HL-60/S4 treated with phorbol 12-myristate 13-acetate at 8.2 ng/mL for 4 days and 3 days (cell line): ENCODE results near the gene MSN.
"Not testable (repeated sequence)": the region's sequence is repeated elsewhere in the genome, so short reads cannot be mapped to it uniquely, and the experiment has no call there.

Experiments used
- in situ Hi-C: fragments of 300-500 bp; cut with MboI; formaldehyde crosslinking; loops from 2 replicates; pipeline ENCODE4 v1.15.0; 2022; ENCODE audit warnings: low sequenced_read_pairs

MSN gene

GRCh38 chrX:65707151-65707550 is 39.7 kb downstream of the MSN start:
- in situ Hi-C loops: loop anchor here (25.0 kb wide), 1 partner anchor 120 kb away; no protein-coding TSS in a partner anchor

DNA sequence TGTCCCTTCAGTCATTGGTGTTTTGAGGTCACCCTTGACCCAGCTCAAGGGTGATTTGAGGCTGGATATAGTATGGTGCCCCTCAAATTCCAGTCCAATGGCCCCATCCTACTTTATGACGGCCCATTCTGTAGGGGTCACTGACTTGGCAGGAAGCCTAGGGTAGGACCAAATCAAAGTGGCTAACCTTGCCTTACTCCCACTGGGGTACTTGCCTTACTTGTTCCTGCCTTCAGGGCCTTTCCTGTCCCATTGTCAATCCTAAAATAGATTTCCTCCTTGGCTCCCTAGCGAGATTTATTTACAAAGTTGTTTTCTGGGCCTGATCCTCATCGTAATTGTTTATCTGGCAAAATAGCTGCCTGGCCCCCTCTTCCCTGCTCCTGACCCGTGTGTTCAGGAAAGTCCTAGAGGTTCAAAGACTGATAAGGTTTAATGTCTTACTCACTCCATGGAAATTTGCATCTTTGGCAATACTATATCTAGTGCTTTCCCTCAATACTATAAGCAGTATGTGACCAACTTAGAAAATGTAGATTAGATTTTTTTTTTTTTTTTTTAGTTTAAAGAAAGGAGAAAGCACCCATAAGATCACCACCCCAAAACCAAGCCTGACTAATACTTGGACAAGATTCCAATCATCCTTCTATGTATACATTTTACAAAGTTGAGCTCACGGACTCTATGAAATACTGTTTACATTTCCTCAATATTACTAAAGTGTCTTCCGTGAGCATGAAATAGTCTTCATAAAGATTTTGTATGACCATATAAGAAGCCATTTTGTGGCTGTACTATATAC is 44.8 kb downstream of the MSN start:
- in situ Hi-C loops: loop anchor here (25.0 kb wide), 1 partner anchor 125 kb away; no protein-coding TSS in a partner anchor

DNA sequence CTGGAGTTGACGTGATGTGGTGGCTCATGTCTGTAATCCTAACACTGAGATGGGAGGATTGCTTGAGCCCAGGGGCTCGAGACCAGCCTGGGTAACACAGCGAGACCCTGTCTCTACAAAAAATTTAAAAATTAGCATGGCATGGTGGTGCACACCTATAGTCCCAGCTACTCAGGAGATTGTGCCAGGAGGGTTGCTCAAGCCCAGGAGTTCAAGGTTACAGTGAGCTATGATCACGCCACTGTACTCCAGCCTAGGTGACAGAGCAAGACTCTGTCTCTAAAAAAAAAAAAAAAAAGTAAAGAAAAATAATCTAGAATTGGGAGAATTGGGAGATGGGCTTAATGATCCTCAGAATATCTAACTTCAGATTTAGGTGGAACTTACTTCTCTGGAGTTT is 51.1 kb downstream of the MSN start:
- in situ Hi-C loops: loop anchor here (25.0 kb wide), 1 partner anchor 131 kb away; no protein-coding TSS in a partner anchor

GRCh38 chrX:65720381-65720964 is 53.0 kb downstream of the MSN start:
- in situ Hi-C loops: loop anchor here (25.0 kb wide), 1 partner anchor 133 kb away; no protein-coding TSS in a partner anchor

- in situ Hi-C loops: loop anchor here (25.0 kb wide), 1 partner anchor 136 kb away; no protein-coding TSS in a partner anchor
These were observed 56.3 kb downstream of the MSN start for GRCh38 chrX:65723706-65724105.

DNA sequence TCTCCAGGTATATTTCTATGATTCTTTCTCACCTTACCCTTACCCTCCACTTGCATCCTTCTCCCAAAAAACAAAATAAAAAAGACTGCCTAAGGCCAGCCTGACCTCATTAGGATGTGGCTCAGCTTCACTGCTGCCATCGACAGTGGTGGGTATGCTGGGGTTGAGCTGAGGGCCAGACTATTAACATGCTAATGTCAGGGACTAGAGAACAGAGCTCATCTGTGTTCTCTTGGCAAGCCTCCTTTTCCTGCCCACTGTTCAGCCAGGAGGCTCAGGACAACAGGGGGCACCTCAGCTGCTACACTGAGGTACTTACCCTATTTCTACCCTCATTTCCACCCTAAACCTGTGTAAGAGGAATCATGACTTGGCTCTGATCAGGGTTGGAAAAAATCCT is 59.3 kb downstream of the MSN start:
- in situ Hi-C loops: no loop called here

DNA sequence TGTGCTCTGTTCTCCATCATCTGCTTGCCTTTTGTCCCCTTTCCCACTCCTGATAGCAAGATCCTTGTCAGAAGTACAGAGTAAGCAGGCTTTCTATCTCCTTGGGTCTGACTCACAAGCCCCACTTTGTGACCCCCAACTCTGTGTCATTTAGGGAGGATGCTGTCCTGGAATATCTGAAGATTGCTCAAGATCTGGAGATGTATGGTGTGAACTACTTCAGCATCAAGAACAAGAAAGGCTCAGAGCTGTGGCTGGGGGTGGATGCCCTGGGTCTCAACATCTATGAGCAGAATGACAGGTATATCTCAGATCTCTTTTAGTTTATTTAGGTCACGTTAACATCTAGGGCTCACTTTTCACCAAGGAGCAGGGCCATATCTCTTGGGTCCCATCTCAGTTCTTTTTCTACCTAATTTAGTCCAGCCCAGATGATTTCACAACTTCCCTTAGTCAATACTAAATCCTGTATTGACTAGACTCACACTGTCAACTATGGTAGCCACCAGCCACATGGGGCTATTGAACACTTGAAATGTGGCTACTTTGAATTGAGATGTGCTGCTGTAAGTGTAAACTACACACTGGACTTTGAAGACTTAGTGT is 64.3 kb downstream of the MSN start:
- in situ Hi-C loops: no loop called here

DNA sequence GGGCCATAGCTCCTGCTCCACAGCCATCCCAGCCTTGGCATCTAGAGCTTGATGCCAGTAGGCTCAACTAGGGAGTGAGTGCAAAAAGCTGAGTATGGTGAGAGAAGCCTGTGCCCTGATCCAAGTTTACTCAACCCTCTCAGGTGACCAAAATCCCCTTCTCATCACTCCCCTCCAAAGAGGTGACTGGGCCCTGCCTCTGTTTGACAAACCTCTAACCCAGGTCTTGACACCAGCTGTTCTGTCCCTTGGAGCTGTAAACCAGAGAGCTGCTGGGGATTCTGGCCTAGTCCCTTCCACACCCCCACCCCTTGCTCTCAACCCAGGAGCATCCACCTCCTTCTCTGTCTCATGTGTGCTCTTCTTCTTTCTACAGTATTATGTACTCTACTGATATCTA is 73.5 kb downstream of the MSN start:
- in situ Hi-C loops: no loop called here

DNA sequence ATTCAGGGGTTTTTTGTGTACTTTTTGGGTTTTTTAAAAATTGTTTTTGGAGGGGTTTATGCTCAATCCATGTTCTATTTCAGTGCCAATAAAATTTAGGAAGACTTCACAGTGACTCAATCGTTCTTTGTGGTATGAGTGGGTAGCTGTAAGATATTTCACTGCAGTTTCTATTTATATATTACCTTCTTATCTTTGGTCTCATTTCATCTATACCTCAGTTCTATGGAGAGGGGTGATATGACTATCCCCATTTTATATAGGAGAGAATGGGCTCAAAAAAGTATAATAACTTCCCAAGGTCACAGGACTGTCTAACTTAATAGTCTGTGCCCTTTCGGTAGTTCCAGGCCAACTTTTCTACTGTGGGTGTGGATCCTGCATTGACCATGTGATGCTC is 74.4 kb downstream of the MSN start:
- in situ Hi-C loops: no loop called here

- in situ Hi-C loops: no loop called here
These were observed 77.5 kb downstream of the MSN start for GRCh38 chrX:65744965-65745364.

- in situ Hi-C loops: no loop called here
These were observed 78.0 kb downstream of the MSN start for GRCh38 chrX:65745427-65745826.

DNA sequence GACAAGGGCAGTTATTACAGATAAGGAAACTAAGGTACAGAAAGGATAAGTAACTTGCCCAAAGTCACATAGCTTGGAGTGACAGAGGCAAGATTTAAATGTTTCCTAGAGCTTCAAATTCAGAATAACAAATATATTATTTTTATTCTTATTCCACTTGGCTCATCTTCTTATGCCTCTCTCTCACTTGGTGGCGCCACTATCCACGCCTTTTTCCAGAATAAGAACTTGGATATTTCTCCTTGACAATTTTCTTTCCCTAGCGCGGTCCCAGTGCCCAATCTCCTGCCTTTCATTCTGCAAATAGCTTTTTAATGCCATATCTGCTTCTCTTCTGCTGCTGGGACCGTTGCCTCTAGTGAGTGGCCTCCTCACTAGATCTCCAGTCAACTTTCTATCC is 78.5 kb downstream of the MSN start:
- in situ Hi-C loops: no loop called here

DNA sequence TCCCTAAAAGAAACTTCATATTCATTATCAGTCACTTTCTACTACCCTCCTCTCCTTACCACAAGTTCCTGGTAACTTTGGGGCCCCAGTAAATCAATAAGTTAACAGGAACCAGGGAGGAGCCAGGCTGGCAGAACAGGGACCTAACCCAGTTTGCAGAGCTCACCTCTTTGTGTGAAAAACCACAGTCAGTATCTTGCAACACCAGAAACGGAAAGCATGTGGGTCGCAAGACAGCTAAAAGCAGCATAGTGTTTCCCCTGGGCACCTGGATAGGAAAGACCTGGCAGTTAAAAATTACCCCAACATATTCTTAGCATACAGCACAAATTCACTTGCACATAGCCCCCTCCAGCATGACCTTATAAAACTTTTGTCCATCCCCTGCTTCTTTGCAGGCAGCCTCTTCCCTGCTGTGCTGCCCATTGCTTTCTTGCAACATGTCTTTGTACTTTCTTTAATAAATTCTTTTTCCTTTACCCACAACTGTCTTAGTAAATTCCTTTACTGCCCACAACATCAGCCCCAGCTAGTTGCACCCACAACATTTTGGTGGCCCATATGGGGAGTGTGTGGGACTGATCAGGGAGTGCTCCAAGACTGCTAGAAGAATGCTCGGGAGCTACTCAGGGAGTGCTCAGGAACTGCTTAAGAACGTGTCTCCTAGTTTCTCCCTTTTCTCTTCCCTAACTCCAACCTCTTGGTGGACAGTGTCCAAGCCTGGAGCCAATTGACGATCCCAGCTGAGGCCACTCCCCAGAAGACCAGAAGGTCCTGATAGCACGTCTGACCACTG is 83.4 kb downstream of the MSN start:
- in situ Hi-C loops: no loop called here

- in situ Hi-C loops: no loop called here
These were observed 84.1 kb downstream of the MSN start for GRCh38 chrX:65751519-65751918.

DNA sequence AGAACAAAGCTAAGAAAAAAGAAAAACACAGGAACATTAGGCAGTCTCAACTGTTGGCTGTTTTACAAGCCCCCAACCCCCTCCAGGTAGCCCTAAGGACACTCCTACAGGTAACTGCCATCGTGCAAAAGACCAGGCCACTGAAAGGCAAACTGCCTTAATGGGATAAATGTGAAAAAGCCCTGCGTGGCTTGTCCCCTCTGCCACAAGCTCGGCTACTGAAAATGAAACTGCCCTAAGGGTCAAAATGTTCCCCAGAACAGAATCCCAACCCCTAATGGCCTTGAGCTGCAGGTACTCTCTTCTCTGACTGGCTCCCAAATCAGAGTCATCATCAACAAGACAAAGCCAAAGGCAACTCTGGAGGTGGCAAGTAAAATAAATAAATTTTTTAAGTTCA is 84.8 kb downstream of the MSN start:
- in situ Hi-C loops: no loop called here

- in situ Hi-C loops: no loop called here
These were observed 88.3 kb downstream of the MSN start for GRCh38 chrX:65755786-65756185.

DNA sequence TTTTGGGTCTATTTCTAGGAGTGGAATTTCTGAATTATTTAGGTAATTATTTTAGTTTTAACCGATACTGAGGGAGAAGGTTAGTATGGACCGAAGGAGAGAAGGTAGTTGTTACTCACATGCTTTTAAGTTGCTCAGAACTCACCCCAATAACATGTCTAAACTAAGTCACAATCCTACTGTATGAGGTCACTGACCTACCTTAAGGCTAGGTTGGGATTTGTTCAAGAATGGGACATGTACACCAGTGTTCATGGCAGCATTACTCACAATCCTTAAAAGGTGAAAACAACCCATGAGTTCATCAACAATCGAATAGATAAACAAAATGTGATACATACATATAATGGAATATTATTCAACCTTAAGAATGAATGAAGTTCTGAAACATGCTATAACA is 90.5 kb downstream of the MSN start:
- in situ Hi-C loops: no loop called here

GRCh38 chrX:65758505-65758904 is 91.1 kb downstream of the MSN start:
- in situ Hi-C loops: no loop called here

DNA sequence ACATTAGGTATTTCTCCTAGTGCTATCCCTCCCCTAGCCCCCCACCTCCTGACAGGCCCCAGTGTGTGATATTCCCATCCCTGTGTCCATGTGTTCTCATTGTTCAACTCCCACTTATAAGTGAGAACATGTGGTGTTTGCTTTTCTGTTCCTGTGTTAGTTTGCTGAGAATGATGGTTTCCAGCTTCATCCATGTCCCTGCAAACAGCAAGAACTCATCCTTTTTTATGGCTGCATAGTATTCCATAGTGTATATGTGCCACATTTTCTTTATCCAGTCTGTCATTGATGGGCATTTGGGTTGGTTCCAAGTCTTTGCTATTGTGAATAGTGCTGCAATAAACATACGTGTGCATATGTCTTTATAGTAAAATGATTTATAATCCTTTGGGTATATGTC is 92.1 kb downstream of the MSN start:
- in situ Hi-C loops: not testable (repeated sequence)

- in situ Hi-C loops: no loop called here
These were observed 102.3 kb downstream of the MSN start for GRCh38 chrX:65769564-65770292.
